NCI-H1694 treated with DMSO at 0.1 percent for 48 hours (cell line): ENCODE results near the gene NPAS3.

Source experiments
- DNase-seq: peaks from one replicate; lab custom pipeline; 2025; lab: John Stamatoyannopoulos, UW

The NPAS3 gene

DNA sequence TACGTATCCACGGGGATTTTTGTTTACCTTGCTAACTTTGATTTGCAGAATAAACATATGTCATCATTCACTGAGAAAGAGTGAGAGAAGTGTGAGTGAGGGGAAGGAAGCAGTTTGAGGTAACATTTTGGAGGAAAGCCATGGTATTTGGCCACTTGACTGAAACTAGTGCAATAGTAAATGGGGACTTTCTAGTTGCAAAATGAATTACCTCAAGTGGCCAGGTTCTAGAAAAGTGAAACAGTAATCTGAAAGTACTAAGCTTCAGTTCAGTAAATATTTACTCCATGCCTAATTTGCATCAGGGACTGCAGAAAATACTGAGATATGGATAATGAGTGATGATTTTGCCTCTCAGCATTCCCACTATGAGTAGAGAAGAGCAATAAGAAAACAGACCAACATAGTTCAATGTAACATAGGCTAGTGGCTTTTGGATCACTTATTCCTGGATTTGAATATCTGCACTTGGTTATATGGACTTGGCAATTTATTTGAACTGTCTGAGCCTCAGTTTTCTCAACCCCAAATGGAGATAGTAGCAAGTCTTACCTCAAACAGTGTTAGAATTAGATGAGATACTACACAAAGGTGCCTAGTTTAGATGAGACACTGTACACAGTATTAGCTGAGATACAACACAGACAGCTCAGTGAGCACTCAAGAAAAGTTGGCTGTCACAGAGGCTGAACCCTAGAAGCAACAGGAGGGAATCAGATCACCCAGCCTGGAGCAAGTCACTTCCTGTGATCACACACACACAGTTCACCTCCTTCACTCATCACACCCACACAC is 439.1 kb downstream of the NPAS3 start:
- DNase-seq = no peak

- no peak for DNase-seq
Observed at GRCh38 chr14:33381717-33382116, 443.0 kb downstream of the NPAS3 start.

DNA sequence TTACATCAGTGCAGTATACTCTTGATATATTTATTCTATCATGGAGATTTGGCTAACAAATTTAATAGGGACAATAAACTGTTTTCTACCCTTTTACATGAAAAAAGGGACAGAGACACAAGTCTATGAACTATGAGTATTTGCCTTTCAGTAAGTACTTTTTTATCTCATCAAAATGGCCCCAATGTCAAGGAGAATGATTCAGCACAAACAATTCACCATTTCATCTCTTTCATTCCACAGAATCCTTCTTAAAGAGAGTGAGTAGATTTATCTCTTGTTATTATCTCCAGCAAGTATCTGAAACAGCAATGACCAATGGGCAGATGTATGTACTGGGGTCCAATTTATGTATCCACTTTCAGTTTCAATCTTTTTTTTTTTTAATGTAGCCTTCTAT is 447.5 kb downstream of the NPAS3 start:
- no peak for DNase-seq

DNA sequence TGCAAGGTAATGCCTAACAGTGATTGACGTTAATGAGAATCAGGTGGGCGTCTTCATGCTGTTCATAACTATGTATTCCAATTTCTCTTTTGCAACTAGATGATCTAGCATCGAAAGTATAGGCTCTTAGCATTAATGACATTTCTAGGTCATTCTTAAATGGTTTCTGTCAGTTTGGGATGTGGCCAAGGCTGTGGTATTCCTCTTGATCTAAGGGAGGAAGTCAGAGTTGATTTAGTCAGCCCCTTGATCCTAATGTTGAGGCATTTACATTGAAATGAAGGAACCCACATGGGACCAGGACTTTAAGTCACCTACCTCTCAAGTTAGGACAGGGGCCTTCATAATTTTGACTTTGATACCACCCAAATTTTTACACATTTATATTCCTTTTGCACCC is 448.1 kb downstream of the NPAS3 start:
- no peak for DNase-seq

DNA sequence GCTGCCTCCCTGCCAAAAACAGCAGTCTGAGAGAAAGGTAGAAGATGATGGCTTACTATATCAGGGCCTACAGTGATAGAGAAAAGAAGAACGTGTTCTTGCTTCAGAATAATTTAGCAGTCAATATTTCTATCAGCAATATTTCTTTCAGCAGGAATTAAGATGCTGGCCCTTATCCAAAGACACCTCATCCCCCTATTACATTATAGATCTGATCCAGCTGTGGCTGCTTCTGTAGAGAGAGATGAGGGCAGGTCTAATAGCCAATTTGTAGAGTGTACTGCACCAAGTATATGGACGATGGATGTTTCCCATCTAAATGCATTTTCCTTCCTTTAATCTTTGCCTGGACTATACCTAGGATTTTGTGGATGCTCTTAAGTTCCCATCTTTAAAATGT is 451.7 kb downstream of the NPAS3 start:
- DNase-seq = no peak

DNA sequence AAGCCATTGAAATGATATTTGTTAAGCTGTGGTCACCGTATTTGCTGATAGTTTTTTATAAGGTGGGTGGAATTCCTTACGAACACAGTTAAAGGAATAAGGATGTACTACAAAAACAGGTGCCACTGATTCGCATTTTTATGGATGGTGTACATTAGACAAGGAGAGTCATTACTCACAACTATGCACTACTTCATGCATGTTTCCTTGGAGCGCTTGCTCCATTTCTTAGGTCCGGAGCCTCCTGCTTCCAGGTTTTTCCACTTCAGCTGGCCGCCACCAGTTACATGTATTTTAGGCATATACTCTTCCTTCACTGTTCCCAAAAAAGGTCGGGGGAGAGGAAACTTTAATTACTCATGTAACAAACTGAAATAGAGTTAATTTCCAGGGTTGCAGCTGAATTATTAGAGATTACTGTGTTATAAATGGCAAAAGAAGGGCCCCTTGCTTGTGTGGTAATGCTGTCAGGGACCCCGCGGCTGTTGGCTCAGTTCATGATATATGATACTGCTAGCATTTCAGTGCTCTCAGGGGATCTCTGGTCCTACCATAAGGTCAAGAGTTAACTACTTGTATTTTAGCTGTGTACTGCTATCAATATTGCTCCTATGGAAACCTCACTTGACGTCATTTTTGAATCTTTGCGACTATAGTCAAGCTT is 454.7 kb downstream of the NPAS3 start:
- DNase-seq = no peak

GRCh38 chr14:33393895-33394368 is 455.3 kb downstream of the NPAS3 start:
- no peak for DNase-seq

DNA sequence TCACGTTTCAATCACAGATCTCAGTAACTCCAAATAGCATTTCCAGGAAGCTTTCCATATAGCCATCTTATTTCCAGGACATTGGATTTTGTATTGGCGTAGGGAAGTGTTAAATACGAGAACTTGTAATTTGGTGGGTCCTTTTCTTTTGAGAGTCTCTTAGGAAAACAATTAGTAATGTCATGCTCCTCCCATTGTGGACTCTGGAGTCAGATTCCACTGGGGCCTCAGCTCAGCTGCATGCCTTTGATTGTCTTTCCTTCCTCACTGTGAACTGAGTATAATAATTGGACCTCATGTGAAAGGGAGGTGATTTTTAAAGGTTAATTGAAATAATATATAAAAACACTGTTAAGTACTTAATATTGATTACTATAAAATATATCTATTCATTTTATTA is 462.6 kb downstream of the NPAS3 start:
- no peak for DNase-seq

GRCh38 chr14:33402604-33403003 is 463.9 kb downstream of the NPAS3 start:
- no peak for DNase-seq

DNA sequence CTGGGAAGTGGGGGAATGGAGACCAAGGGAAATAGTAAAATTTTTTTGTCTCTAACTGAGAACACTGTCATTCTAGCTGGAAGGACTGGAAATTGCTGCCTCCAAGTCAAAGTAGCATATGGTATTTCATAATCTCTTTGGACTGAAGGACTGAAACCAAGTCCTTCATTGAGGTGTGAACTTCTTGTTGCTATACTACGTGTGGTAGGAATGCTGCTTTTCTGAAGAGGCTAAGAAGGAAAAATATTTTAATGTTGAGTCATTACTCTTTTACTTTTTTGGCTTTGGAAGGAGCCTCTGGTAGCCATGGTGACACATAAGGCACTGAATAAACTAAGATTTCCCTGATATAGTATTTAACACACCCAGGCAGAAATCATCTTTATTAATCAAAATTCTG is 465.4 kb downstream of the NPAS3 start:
- DNase-seq = no peak

GRCh38 chr14:33404964-33405574 is 466.4 kb downstream of the NPAS3 start:
- no peak for DNase-seq

- DNase-seq = no peak
Observed at GRCh38 chr14:33406766-33407165, 468.1 kb downstream of the NPAS3 start.

DNA sequence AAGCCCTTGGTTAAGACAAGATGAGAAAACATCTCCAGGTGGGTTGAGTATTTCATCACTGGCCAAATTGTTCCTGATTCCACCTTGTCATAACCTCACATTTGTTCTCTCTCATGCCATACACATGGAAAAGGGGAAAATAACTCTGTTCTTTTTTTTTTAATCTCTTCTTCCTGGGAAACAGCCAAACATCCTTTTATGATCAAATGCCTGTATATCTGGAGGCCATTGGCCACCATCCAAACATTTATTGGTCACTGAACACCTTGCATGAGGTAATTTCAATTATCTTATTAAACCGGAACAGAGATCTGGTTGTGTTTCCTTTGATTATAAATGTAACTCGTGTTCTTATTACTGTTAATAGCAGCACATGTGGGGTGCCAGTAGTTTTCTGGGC is 469.6 kb downstream of the NPAS3 start:
- DNase-seq = no peak

DNA sequence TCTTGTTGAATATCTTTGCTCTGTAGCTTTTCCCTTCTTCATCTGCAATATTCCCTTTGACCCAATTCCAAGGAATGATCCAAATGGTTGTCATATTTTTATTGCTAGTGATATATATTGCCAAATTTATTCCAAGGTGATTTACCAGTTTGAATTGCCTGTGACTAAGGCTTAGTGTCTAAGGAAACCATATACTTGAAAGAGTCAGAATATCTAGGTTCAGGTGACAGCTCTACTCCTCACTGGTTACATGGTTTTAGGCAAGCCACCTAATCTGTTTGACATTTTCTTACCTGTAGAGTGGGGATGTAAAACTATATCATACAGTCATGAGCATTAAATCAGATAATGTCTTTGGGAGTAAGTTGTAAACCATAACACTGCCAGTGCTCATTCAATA is 473.8 kb downstream of the NPAS3 start:
- DNase-seq = no peak

- no peak for DNase-seq
Observed at GRCh38 chr14:33413381-33413780, 474.7 kb downstream of the NPAS3 start.

DNA sequence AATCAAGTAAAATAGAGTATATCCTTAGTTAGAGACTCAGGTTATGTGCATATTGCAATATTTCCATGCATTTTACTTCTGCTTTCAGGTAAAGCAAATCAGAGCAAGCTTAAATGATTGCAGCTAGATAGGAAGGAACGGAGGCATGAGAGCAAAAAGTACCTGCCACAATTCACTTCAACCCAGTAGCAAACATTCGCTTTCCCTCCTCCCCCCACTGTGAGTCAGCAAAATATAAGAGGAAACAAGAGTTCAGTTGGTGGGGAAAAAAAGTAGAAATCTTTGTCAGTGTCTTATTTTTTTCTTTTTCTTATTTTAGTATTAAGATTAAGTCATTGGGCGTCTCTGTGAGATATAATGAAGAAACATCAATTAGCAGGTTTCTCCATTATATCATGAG is 475.4 kb downstream of the NPAS3 start:
- DNase-seq = no peak

- peak; percentile 89 for DNase-seq
Observed at GRCh38 chr14:33420051-33420627, 481.5 kb downstream of the NPAS3 start.

DNA sequence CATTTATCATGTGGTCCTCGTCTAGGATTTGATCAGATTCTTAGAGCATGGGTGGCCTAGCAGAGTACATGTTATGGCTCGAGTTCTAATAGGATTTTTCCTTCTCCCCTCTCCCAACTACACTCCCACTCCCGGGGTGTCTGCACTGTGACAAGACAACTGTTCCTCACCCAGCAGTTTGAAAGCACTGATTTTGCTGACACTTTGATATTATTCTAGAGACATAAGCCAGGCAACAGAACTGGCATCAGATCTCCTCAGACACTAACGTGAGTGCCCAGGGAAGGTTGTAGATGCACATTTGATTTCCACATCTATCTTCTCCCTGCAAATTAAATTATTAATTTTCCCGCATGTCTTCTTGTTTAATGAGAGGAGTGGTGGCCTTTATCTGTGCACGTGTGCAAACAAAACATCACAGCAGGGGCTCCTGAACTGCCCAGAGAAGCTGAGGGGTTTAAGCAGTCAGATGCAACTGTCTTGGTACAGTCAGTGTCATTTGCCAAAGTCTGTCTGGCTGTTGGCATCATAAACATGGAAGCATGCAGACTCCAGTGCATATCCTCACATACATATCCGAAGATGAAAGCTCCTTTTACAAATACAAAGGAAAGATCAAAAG is 491.8 kb downstream of the NPAS3 start:
- no peak for DNase-seq

GRCh38 chr14:33432407-33433023 is 493.8 kb downstream of the NPAS3 start:
- DNase-seq = peak; percentile 59

GRCh38 chr14:33433396-33433795 is 494.7 kb downstream of the NPAS3 start:
- no peak for DNase-seq

DNA sequence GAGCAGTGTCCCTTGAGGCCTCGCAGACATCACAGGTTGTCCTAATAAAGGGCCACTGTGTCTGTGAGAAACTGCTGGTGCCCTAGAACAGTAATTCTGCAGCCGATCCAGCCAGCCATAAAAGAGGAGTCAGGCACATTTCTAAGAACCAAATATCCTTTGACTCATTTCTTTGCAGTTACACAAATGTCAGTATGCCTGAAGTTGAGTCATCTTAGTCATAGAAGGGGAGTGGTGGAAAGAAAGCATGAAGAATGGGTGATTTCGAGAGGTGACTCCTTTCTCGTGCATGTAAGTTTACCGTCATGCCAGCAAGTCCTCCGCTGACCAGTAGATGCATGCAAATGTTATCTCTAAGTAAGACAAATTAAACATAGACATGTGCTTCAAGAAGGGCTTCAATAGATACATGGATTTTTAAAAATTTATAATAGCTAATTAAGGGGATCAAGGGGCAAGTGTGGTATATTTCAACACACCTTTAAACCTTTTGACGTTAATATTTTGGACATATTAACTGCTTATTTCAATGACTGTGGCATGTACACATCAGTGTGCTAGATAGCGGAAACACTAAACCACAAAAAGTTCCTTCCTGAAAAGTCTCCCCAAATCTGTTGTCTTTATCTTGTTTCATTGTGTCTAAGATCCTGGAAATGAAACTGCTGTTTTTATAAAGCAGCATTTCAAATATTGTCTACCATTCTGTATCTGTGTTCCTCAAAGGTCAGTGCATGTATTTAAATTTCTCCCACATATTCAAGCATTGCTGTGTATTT is 497.4 kb downstream of the NPAS3 start:
- DNase-seq = no peak
